NCI-H2196 (cell line): ENCODE results near the gene MYO7B.
A peak's percentile ranks its signal among the peaks of the same experiment; 100 is the strongest.

Source experiments
- DNase-seq: peaks from one replicate; lab custom pipeline; 2025; ENCODE audit not compliant: unreplicated experiment; lab: John Stamatoyannopoulos, UW

Gene MYO7B

DNA sequence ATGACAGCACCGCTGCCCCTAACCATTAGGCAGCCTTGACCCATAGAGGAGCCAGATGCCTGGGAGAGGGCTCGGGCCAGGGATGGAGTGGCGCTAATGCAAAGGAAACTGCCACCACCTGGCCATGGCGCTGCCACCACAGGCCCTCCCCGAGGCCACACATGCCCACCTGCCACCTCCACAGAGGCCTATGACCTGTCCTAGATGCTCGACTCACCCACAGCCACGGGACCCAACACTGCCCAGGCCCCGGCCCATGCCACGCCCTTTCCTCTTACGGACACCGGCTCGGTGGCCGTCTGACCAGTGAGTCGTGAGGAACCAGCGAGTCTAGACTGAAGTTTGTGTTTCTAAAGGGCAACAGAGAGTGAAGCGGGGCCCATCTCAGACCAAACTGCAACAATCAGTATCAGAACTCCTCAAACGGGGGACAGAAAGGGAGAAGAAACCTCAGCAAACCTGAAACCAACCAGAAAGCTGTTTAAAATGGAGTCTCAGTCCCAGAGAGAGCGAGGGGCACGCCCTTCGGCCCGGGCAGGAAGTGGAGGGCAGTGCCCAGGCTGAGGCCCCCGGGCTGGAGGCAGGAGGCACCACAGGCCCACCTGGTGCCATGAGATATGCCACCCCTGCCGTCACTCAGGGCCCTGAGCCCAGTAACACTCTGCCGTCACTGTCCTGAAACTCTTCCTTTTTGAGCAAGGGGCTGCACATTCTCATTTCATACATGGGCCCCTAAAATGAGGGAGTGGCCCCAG is 111.2 kb downstream of the MYO7B start:
- no peak for DNase-seq

DNA sequence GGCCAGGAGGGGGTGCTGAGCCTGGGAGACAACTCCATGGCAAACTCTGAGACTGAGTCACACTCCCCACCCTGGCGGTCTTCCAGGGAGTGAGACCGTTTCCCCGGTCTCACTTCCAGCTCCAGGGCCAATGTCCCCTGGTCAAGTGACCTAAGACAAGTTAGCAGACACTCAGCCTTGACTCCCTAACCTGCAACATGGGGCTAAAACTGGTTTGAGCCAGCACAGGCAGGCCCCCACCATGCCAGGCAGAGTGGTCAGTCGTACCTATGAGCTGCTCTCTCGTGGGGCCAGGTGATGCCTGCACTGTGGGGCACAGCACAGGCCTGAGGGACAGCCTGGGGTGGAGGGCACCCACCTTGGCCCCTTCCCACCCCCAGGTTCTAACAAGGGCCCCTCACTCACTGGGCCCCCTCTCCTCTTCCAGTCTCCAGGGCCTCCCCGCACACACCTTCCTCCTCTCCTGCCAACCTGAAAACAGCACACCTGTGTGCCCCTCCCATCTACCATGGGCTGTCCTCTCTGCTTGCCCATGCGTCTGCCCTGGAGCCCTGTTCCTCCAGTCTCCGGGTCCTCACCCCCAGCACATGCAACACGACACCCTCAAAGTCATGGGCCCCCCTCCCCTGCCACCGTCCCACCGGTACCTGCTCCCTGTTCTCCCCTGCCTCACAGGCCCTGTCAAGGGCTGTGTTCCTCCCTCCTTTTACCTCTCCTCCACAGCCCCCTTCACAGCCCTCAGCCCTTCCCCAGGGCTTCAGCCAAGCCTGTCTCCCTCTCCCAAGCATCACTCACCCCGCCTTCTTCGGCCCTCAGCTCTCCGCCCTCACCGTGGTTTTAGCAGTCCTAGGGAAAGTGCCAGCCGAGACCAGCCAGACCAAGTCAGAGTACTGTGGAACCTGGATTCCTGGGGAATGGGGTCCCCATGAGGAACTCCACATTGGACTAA is 112.0 kb downstream of the MYO7B start:
- DNase-seq = no peak

DNA sequence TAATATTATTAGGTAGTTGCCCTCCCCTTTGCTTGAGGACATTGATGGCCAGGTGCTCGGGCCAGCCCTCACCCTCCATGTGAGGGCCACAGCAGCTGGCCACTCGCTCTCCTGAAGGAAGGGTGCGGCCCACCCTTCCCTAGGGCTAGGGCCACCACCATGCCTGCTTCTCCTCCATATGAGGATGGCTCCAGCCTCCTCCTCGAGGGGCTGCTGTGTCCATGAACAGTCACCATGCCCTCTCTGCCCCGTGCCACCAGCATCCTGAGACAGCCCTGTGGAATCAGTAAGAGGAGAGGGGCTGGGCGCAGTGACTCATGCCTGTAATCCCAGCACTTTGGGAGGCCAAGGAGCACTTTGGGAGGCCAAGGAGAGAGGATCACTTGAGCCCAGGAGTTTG is 112.8 kb downstream of the MYO7B start:
- no peak for DNase-seq

DNA sequence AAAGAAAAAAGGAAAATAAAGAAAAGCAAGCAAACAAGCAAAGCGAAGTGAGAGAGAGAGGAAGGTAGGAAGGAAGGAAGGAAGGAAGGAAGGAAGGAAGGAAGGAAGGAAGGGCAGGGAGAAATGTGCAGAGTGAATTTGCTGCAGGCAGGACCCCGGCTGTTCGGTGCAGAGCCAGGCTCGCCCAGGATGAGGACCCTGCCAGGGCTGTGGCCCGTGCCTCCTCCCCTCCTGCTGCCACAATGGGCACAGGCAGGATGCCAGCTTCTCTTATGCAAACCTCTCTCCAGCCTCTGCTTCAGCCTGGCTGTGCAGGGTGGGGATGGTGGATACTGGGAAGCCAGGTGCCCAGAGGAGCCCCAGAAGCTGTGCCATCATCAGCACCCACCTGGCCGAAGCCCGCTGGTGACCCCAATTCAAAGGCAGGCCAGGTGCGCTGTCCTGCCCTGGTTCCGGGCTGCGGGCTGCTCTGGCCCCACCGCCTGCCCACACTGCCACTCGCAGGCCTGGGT is 113.7 kb downstream of the MYO7B start:
- peak; percentile 35 for DNase-seq

DNA sequence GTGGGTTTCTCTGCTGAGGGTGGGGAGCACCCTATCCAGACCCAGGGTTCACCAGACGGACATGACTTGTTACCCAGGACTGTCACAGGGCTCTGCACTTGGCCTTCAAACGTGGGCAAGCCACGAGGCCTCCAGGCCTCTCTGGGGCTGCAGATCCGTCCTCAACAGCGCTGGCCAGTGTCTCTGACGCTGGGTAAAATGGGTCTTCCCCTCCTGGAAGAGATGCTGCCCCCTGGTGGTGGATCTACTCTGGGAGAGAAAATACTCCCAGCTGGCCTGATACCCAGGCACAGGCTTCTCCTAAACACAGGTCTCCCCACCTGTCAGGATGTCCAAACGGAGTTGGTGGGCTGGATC is 114.2 kb downstream of the MYO7B start:
- DNase-seq = peak; percentile 93

DNA sequence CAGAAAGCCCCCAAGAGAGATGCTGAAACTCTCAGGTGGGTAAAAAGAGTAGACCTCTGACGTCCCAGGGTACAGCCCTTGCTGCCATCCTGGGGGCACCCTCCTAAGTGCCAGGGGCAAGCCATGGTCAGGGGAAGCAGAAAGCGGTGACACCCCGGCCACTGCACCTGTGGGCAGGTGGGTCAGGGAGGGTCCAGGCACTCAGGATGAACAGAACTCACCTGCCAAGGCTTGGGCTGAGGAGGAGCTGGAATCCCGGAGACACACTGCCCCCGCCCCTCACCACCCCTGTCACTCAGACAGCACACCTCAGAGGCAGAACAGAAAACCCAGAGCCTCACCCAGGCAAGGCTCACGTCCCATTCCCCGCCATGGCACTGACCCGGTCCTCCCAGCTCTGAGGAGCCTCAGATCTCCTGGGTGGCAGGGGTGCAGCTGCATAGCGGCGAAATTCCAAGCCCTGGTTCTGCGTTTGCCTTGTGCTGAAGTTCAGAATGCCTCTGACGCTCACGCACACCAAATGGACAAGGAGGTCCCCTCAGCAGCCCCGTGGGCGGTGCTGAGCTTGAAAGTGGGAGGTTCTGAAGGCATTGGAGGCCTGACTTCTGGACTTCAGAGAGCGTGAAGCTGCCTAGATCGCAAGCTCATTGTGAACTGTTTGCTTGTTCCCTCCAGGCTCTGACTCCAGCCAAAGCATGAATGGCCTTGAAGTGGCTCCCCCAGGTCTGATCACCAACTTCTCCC is 114.7 kb downstream of the MYO7B start:
- no peak for DNase-seq

DNA sequence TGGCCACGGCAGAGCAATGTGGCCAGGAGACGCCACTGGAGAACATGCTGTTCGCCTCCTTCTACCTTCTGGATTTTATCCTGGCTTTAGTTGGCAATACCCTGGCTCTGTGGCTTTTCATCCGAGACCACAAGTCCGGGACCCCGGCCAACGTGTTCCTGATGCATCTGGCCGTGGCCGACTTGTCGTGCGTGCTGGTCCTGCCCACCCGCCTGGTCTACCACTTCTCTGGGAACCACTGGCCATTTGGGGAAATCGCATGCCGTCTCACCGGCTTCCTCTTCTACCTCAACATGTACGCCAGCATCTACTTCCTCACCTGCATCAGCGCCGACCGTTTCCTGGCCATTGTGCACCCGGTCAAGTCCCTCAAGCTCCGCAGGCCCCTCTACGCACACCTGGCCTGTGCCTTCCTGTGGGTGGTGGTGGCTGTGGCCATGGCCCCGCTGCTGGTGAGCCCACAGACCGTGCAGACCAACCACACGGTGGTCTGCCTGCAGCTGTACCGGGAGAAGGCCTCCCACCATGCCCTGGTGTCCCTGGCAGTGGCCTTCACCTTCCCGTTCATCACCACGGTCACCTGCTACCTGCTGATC is 115.4 kb downstream of the MYO7B start:
- DNase-seq = no peak

DNA sequence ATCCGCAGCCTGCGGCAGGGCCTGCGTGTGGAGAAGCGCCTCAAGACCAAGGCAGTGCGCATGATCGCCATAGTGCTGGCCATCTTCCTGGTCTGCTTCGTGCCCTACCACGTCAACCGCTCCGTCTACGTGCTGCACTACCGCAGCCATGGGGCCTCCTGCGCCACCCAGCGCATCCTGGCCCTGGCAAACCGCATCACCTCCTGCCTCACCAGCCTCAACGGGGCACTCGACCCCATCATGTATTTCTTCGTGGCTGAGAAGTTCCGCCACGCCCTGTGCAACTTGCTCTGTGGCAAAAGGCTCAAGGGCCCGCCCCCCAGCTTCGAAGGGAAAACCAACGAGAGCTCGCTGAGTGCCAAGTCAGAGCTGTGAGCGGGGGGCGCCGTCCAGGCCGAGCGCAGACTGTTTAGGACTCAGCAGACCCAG is 115.9 kb downstream of the MYO7B start:
- no peak for DNase-seq

DNA sequence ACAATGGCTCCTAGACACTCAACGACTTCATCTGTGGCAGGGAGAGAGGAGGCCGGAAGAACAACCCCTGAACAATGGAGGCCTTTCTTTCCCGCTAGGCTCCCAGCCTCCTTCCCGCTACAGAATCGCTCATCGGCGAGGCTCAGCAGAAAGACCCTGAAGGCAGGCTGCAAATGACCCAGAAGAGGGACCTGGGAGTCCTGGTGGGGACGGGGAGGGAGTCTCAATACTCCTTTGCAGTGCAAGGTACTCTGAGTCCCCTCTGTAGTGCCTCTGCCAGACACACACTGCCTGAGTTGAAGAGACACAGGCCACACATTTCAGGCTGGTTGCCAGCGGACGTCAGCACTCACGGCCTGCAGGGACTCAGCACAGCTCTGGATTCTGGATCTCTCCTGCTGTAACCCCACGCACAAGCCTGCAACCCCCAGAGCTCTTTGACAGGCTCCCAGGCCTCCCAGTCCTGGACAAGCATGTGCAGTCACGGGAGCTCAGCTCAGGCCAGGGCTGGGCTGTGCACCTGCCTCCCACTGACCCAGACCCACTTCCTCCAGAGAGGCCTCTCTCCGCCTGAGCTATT is 116.6 kb downstream of the MYO7B start:
- no peak for DNase-seq

DNA sequence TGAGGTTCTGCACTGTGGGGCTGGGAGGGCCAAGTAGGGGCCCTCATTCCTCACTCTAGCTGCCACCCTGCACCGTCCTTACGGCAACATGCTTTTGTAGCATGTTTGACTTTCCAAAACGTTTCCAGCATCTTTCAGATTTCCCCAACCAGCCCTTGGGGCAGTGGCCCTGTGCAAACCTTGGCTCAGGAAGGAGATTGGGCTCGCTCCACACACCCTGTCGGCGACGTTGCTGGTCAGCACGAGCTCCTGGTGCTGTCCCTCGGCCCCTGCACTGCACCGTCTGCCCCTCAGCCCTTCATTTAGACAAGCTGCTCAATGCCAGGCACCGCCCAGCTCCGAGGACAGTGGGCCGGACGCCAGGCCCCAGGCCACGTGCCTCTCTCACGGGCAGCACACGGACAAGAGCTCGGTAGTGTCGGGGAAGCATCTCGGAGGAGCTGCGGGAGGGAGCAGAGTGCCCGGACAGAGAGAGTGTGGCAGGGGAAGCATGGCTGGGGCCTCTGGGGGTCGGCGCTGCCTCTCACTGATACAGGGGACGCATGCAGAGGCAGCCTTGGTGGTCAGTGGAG is 117.4 kb downstream of the MYO7B start:
- DNase-seq = no peak

DNA sequence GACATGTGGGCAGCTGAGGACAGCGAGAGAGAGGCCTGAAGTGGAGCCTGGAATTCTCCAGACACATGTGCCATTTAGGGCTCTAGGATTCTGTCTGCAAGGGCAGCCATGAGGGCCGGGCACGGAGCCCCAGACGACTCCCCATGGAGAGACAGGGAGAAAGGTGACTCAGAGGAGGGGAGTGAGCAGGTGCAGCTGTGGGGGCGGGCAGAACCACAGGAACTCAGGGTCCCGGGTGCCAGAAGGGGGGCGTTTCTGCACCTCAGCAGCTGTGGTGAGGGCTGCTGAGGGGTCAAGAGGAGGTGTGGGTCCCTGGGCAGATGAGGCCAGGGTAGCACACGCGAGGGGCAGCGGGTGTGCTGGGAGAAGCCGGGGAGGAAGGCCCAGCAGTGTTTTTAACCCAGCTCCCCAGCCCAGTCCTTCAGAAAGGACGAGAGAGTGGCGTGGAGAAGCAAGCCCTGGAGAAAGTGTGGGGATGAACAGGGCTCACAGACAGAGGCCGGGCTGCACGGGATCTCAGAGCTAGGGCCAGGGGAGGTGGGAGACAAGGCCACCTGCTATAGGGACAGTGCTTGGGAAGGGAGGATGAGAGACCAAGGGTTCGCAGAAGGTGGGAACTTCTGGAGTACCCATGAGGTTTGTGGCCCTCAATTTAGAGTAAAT is 118.1 kb downstream of the MYO7B start:
- DNase-seq = no peak

DNA sequence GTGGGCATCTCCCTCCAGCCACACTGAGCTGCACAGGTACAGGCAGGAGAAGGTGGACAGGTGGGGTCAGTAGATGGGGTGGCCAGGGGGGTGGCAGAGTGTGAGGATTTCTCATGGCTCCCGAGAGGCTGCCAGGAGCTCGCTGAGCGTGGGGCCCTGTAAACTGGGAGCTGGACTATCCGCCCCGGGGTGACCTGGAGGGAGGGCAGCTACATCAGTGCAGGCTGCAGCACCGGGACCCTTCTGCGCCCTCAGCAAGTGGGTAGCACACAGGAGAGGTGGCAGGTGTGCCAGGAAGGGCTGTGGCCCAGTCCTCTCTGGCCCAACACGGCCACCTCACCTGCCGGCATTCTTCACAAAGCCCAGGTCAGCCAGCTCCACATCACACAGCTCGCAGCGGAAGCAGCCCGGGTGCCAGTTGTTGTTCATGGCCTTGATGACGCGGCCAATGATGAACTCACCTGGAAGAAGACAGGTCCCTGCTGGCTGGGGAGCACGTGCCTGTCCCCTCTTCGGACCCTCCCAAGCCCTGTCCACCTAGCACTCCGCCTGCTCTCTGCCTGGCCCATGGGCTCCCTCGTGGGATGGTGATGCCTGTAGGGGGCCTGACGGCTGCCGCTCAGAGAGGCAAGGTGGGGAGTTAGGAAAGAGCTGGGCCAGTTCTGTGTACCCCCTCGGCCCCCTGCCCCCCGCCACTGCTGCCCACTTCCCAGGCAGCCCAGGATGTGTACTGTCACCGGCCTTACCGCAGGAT is 118.8 kb downstream of the MYO7B start:
- no peak for DNase-seq

DNA sequence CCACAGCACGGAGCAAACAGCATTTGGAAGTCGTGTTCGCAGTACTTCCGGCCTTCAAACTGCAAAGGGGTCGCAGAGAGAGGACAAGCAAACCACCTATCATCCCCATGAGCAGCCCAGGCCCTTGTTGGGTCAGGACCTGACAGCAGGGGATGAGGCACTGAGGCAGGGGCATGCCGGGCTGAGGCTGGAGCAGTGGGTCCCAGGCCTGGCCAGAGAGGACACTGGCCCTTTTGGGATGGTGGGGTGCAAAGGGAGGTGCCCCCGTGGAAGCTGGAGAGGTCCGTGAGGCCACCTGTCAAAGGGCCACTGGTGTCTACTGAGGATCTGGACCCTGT is 119.3 kb downstream of the MYO7B start:
- DNase-seq = no peak

DNA sequence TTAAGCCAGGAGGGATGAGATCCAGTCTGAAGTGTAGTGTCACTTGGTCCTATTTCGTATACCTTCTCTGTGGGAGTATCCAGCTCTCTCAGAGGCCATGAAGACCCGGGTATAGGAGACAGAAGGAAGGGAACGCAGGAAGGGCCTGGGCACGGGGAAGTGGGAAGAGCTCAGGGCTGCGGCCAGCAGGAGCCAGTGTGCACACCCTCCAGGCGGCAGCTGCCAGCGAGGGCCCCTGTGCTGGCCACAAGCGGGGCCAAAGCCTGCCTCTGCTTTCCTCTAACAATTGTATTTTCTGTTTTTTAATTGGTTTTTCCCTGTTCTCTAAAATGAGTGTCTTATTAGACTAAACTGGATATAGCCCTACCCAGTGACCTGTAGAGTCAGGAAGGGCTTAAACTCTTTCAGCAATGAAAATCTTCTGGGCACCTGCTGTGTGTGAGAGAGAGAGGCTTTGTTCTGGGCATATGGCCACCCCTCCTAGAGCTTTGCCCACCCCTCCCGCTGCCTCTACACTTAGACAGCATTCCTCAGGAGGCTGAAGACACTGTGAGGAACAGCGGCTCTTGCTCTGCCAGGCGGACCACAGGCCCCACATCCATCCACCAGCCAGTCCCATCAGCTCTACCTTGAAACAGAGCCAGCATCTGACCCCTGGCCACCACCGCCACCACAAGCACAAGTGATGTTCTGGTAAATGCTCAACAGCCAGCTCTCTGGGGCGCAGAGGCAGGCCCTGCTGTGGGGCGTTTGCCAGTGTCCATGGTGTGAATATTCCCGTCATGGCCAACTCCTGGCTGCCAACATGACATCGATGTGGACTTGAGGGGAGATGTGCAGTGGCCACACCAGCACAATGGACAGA is 120.0 kb downstream of the MYO7B start:
- DNase-seq = no peak

DNA sequence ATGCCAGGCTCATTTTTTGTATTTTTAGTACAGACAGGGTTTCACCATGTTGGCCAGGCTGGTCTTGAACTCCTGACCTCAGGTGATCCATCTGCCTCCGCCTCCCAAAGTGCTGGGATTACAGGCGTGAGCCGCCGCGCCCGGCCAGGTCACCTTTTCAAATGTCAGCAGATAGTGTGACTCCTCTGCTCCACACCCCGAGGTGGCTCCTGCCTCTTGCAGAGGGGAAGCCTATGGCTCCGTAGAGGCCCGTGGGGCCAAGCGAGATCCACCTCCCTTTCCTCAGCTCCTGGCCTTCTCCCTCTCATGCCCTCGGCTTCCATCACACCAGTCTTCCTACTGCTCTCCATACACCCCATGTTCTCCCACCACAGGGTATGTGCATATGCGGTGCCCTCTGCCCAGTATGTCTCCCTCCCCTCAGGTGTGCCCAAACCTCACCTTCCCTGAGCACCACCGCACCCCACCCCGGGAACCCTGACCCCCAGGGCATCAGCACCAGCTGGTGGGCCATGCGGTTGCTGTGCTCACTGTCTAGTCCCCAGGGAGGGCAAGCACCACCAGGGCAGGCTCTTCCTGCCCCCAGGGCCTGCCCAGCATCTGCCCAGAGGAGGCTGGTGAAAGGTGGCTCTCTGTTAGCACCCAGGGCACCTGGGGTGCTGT is 121.2 kb downstream of the MYO7B start:
- no peak for DNase-seq

DNA sequence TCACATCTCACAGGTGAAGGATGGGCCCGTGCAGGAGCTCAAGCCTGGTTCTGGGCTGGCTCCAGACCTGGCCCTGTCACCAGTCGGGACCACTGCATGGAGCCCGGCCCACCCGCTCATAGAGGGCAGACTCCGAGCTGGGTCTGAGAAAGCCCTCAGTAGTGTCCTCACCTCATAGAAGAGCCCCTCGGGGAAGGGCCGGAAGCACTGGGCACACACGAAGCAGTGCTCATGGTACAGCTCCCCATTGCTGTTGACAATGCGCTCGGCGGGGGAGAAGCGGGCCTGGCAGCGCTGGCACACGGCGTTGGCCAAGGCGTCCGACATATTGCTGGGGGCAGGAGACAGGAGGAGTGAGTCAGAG is 121.7 kb downstream of the MYO7B start:
- DNase-seq = no peak

DNA sequence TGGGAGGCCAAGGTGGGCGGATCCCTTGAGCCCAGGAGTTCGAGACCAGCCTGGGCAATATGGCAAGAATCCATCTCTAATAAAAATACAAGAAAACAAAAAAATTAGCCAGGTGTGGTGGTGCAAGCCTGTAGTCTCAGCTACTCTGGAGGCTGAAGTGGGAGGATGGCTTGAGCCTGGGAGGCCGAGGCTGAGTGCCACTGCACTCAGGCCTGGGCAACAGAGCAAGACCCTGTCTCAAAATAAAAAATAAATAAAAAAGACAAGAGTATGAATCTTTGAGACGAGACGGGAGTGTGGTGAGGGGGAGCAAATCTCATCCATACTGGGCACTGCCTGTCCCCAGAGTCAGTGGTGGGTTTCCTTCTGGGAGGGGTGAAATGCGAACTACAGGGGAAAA is 122.7 kb downstream of the MYO7B start:
- no peak for DNase-seq
